KOPT-K1 (cell line): ENCODE data around the gene IRAK2.

Experiments used
- H3K27ac ChIP-seq: fragments of 200-600 bp; sonication (generic); 2 replicates; pipeline ENCODE4 v1.5.1; 2016; ENCODE audit warnings: antibody characterized with exemption, mild to moderate bottlenecking, low read depth, low read length; ENCODE audit not compliant: poor library complexity, severe bottlenecking
- H3K36me3 ChIP-seq: fragments of 200-600 bp; sonication (generic); 2 replicates; pipeline ENCODE4 v1.5.1; 2017; ENCODE audit warnings: antibody characterized with exemption, mild to moderate bottlenecking, low read length, moderate library complexity; ENCODE audit not compliant: insufficient read depth
- H3K9me3 ChIP-seq: fragments of 200-600 bp; sonication (generic); 2 replicates; pipeline ENCODE4 v1.5.1; 2017; ENCODE audit warnings: antibody characterized with exemption, low read length, mild to moderate bottlenecking; ENCODE audit not compliant: insufficient read depth, poor library complexity, severe bottlenecking

The IRAK2 gene

DNA sequence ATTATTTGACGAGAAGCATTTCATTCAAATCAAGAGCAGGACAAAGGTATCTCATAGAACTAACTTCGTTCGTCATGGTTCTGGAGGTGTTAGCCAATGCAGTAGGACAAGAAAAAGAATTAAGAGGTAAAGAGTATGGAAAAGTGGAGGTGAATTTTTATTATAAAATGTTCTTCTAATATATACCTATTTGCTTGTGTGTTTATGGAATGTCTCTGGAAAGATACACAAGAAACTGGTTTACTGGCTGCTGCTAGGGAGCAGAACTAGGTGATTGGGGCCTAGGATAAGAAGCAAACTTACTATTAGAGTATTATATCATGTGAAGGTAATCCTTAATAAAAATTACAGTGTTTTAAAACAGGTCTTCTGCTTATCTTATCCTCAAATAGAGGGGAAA, 52.6 kb downstream of the IRAK2 start:
- Histone ChIP-seq H3K36me3 (no peaks in the 10 kb centered on the region), H3K9me3 (peaks cover 14% of the 10 kb centered on the region), H3K27ac (no peak overlapping the region)

DNA sequence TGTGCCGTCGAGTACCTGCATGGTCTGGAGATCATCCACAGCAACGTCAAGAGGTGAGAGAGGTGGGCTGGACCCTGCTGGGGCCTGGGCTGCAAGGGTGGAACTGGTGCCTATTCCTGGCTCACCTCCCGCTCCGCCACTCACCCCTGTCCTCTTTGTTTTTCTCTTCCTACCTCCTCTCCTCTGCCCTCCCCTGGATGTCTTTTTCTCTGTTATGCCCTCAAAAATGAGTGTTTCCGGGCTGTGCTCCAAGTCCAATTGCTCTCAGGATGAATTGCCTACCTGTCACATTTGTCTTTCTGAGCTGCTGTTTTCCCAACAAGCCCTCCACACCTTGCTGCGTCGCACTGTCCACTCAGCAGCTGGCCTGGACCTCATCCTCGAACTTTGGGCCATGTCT, 55.0 kb downstream of the IRAK2 start:
- Histone ChIP-seq H3K36me3 (no peaks in the 10 kb centered on the region), H3K9me3 (peaks cover 14% of the 10 kb centered on the region), H3K27ac (no peak overlapping the region)

- no peaks in the 10 kb centered on the region for H3K9me3 ChIP-seq
- H3K27ac ChIP-seq = no peak overlapping the region
- H3K36me3 ChIP-seq = no peaks in the 10 kb centered on the region
These were observed 59.2 kb downstream of the IRAK2 start for GRCh38 chr3:10223676-10224639.

DNA sequence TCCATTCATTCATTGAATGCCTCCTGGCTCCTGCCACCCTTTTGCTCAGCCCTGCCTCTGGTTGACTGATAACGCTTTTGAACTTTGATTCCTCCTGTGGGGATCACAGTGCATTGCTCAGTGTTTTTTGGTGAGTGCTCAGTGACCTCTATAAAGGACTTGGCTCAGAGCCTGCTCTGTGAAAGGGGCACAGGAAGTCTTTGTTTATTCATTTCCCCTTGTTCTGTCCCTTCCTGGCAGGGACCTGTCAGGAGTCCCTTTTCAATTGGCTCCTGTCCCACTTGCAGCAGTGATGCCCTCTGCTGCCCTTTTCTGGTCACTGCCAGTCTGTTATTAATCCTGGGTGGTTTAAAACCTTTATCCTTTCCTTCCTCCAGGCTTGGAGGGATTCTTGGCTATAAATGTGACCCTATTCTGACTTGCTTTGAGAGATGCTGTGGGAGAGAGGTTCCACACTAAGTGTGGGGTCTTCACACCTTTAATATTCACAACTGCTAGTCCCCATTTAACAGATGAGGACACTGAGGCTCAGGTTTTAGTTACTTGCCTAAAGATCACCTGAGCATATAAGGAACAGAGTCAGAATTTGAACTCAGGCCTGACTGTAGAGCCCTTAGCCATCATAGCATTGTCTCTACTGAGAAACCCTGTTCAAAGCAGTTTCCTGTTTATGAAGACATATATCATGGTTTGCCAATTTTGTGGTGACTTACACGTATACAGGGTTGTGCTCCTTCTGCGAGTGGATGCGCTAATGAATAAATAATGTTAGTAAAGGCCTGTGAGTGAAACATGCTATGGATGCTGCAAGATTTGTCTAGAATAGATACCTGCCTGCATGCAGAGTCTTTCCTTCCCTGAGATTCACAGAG, 60.3 kb downstream of the IRAK2 start:
- no peak overlapping the region for H3K27ac ChIP-seq
- no peaks in the 10 kb centered on the region for H3K9me3 ChIP-seq
- no peaks in the 10 kb centered on the region for H3K36me3 ChIP-seq

DNA sequence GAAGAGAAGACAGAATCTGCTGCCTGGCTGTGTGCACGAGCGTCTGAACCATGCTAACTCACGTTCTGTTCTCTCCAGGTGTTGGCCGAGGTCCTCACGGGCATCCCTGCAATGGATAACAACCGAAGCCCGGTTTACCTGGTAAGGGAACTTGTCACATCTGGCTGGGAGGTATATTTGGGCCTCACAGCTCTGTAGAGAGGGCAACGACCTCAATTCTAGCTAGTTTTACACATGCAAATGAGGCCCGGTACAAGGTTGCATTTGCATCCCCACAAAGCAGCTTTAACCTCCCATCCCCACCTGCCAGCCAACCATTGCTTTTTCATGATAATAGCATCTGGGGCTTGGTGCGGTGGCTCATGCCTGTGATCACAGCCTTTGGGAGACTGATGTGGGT, 61.6 kb downstream of the IRAK2 start:
- Histone ChIP-seq H3K9me3 (no peaks in the 10 kb centered on the region), H3K27ac (no peak overlapping the region), H3K36me3 (no peaks in the 10 kb centered on the region)

- Histone ChIP-seq H3K9me3 (no peaks in the 10 kb centered on the region), H3K27ac (no peak overlapping the region), H3K36me3 (no peaks in the 10 kb centered on the region)
These were observed 63.7 kb downstream of the IRAK2 start for GRCh38 chr3:10228248-10228950.

DNA sequence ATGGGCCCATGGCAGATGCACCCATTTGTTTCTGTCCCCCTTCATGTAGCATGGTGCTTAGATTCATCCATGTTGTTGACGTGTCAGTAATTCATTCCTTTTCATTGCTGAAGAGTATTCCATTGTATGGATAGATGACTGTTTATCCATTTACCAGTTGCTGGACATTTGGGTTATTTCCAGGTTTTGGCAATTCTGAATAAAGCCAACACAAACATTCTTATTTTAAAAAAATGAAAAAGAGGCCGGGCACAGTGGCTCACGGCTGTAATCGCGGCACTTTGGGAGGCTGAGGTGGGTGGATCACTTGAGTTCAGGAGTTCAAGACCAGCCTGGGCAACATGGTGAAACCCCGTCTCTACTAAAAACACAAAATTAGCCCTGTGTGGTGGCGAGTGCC, 64.9 kb downstream of the IRAK2 start:
- Histone ChIP-seq H3K36me3 (no peaks in the 10 kb centered on the region), H3K9me3 (no peaks in the 10 kb centered on the region), H3K27ac (no peak overlapping the region)

DNA sequence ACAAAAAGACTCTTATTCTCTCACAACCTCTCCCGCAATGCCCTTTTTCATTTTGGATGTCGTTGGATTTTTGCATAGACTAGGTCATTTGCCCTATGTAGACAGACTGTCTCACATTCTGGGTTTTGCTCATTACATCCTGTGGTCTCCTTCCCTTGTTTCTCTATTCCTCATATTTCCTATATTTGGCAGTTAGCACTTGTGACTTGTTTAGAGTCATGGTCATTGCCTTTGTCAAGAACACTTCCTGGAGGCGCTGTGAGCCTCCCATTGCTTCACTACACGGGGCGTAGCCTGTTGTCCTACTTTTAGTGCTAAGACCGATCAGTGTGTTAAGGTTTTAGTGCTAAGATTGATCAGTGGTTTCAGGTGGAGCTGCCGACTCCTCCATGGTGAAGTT, 67.4 kb downstream of the IRAK2 start:
- H3K27ac ChIP-seq = no peak overlapping the region
- no peaks in the 10 kb centered on the region for H3K36me3 ChIP-seq
- H3K9me3 ChIP-seq = no peaks in the 10 kb centered on the region

GRCh38 chr3:10233988-10234387, 69.3 kb downstream of the IRAK2 start:
- H3K36me3 ChIP-seq = no peaks in the 10 kb centered on the region
- H3K9me3 ChIP-seq = no peaks in the 10 kb centered on the region

GRCh38 chr3:10234526-10235230, 70.0 kb downstream of the IRAK2 start:
- H3K27ac ChIP-seq = no peak overlapping the region
- no peaks in the 10 kb centered on the region for H3K9me3 ChIP-seq
- H3K36me3 ChIP-seq = no peaks in the 10 kb centered on the region

More at GRCh38 chr3:10233988-10234387, 69.3 kb downstream of the IRAK2 start:
- H3K27ac ChIP-seq = no peak overlapping the region

DNA sequence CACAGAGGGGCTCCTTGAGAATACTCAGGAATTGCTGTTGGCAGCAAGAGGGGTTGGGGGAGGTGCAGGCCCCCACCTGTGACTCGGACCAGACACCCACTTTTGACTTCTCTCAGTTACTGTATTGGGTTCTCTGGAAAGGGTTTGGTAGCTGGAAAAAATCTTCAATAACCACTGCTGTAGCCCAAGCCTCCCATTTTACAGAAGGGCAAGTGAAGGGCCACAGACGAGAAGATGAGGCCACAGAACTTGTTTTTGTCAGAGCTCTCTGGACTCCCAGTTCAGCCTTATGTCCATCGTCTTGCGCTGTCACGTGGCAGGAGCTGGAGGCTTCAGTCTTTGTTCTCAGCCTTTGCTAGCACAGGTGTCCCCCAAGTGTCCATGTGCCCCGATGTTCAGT, 70.8 kb downstream of the IRAK2 start:
- H3K36me3 ChIP-seq = no peaks in the 10 kb centered on the region
- no peak overlapping the region for H3K27ac ChIP-seq
- no peaks in the 10 kb centered on the region for H3K9me3 ChIP-seq

GRCh38 chr3:10238345-10239183, 73.8 kb downstream of the IRAK2 start:
- H3K27ac ChIP-seq = no peak overlapping the region
- no peaks in the 10 kb centered on the region for H3K9me3 ChIP-seq
- no peaks in the 10 kb centered on the region for H3K36me3 ChIP-seq

GRCh38 chr3:10240799-10241198, 76.1 kb downstream of the IRAK2 start:
- Histone ChIP-seq H3K36me3 (no peaks in the 10 kb centered on the region), H3K27ac (no peak overlapping the region), H3K9me3 (peaks cover 11% of the 10 kb centered on the region)
